Mesenchymal stem cell (in vitro differentiated cells and primary cell): ENCODE measurements around the gene RBPJL.

Experiments
- DNase-seq: peaks from one replicate; pipeline ENCODE4 v3.0.0-alpha.2; 2013
- H2AFZ ChIP-seq: one replicate; pipeline ENCODE4 v1.6.1; 2013; ENCODE audit warnings: low read depth, mild to moderate bottlenecking, control low read depth, inconsistent platforms, low read length, moderate library complexity
- H2AK5ac ChIP-seq: 2 replicates; pipeline ENCODE4 v1.6.1; 2013; ENCODE audit warnings: low read length, moderate library complexity, mild to moderate bottlenecking, inconsistent platforms; ENCODE audit not compliant: severe bottlenecking
- H2BK120ac ChIP-seq: one replicate; pipeline ENCODE4 v1.6.1; 2013; ENCODE audit warnings: low read depth, mild to moderate bottlenecking, inconsistent platforms, low read length, moderate library complexity
- H2BK12ac ChIP-seq, 2 experiments: one replicate each; pipeline ENCODE4 v1.6.1; 2013; ENCODE audit warnings: inconsistent platforms in 2 of 2, low read length in 2 of 2, mild to moderate bottlenecking in 2 of 2, moderate library complexity in 2 of 2, control low read depth in 1 of 2
- H2BK15ac ChIP-seq: one replicate; pipeline ENCODE4 v1.6.1; 2013; ENCODE audit warnings: mild to moderate bottlenecking, low read depth, inconsistent platforms; ENCODE audit not compliant: poor library complexity, severe bottlenecking
- H2BK5ac ChIP-seq: 2 replicates; pipeline ENCODE4 v1.6.1; 2013; ENCODE audit warnings: low read depth, mild to moderate bottlenecking, low read length, control low read depth, inconsistent platforms; ENCODE audit not compliant: poor library complexity, severe bottlenecking
- H3K14ac ChIP-seq, 2 experiments: one replicate each; pipeline ENCODE4 v1.6.1; 2013; ENCODE audit warnings: inconsistent platforms in 2 of 2, low read length in 2 of 2, control low read depth in 1 of 2, mild to moderate bottlenecking in 1 of 2, moderate library complexity in 1 of 2
- H3K18ac ChIP-seq, 2 experiments: one replicate each; pipeline ENCODE4 v1.6.1; 2013; ENCODE audit warnings: inconsistent platforms in 2 of 2, low read length in 2 of 2, control low read depth in 1 of 2, low read depth in 1 of 2, mild to moderate bottlenecking in 1 of 2
- H3K23ac ChIP-seq, 2 experiments: one replicate each; pipeline ENCODE4 v1.6.1; 2013; ENCODE audit warnings: inconsistent platforms in 2 of 2, low read length in 2 of 2, mild to moderate bottlenecking in 2 of 2, moderate library complexity in 2 of 2, control low read depth in 1 of 2
- H3K27ac ChIP-seq: 2 replicates; pipeline ENCODE4 v1.5.1; 2013; ENCODE audit warnings: mild to moderate bottlenecking, moderate library complexity, low read length, control low read depth, inconsistent platforms; ENCODE audit not compliant: poor library complexity, severe bottlenecking
- H3K27me3 ChIP-seq, 2 experiments: 2 replicates each; pipeline versions ENCODE4 v1.6.1 to v1.7.0; 2013; ENCODE audit warnings: low read length in 2 of 2, mild to moderate bottlenecking in 2 of 2, moderate library complexity in 2 of 2, control low read depth in 1 of 2, inconsistent platforms in 1 of 2; ENCODE audit not compliant: control insufficient read depth in 1 of 2, insufficient read depth in 1 of 2
- H3K36me3 ChIP-seq, 2 experiments: 2 replicates each; pipeline versions ENCODE4 v1.6.1 to v1.7.0; 2013; ENCODE audit warnings: low read length in 2 of 2, control low read depth in 1 of 2, inconsistent platforms in 1 of 2, low read depth in 1 of 2, mild to moderate bottlenecking in 1 of 2; ENCODE audit not compliant: insufficient read depth in 2 of 2, control insufficient read depth in 1 of 2
- H3K4ac ChIP-seq, 2 experiments: one replicate each; pipeline ENCODE4 v1.6.1; 2013; ENCODE audit warnings: inconsistent platforms in 2 of 2, low read length in 2 of 2, mild to moderate bottlenecking in 2 of 2, moderate library complexity in 2 of 2, control low read depth in 1 of 2, low read depth in 1 of 2
- H3K4me1 ChIP-seq: 2 replicates; pipeline ENCODE4 v1.6.1; 2013; ENCODE audit warnings: low read depth, low read length, control low read depth; ENCODE audit not compliant: control insufficient read depth, insufficient read depth
- H3K4me2 ChIP-seq: 2 replicates; pipeline ENCODE4 v1.6.1; 2013; ENCODE audit warnings: low read length, mild to moderate bottlenecking, inconsistent platforms; ENCODE audit not compliant: poor library complexity, severe bottlenecking
- H3K4me3 ChIP-seq, 2 experiments: 2 replicates each; pipeline versions ENCODE4 v1.5.1 to v1.7.0; 2013; ENCODE audit warnings: low read length in 2 of 2, mild to moderate bottlenecking in 2 of 2, control low read depth in 1 of 2, low read depth in 1 of 2; ENCODE audit not compliant: insufficient read depth in 1 of 2
- H3K79me1 ChIP-seq: replicated peaks from 2 replicates; pipeline ENCODE4 v1.6.1; 2013; ENCODE audit warnings: mild to moderate bottlenecking, control low read depth, low read length, inconsistent platforms; ENCODE audit not compliant: poor library complexity, severe bottlenecking
- H3K9ac ChIP-seq: 2 replicates; pipeline ENCODE4 v1.7.0; 2013; ENCODE audit warnings: mild to moderate bottlenecking, low read length, moderate library complexity
- H3K9me3 ChIP-seq: 2 replicates; pipeline ENCODE4 v1.7.0; 2013; ENCODE audit warnings: mild to moderate bottlenecking, low read length; ENCODE audit not compliant: control insufficient read depth
- H4K8ac ChIP-seq: one replicate; pipeline ENCODE4 v1.6.1; 2013; ENCODE audit warnings: inconsistent platforms, mild to moderate bottlenecking, low read length, moderate library complexity
- H4K91ac ChIP-seq: one replicate; pipeline ENCODE4 v1.6.1; 2013; ENCODE audit warnings: mild to moderate bottlenecking, low read length, inconsistent platforms
- WGBS: methylation state at CpG from one replicate; pipeline ENCODE4 v1.1.7; 2013; ENCODE audit warnings: mixed read lengths; 5-methylcytosine and 5-hydroxymethylcytosine counted together

Gene RBPJL

GRCh38 chr20:45304464-45304999 is 2.1 kb upstream of the RBPJL start:
- Histone ChIP-seq H3K36me3 (peaks cover 0 to 5% of the 10 kb centered on the region in 2 experiments), H3K23ac (no peak overlapping the region), H2AFZ (no peak overlapping the region), H3K14ac (no peak overlapping the region), H2AK5ac (no peak overlapping the region), H3K9me3 (no peaks in the 10 kb centered on the region), H3K18ac (no peak overlapping the region), H3K4me3 (no peak overlapping the region), H4K8ac (no peak overlapping the region), H3K27ac (no peak overlapping the region), H3K4ac (no peak overlapping the region), H2BK15ac (no peak overlapping the region), H3K4me2 (no peak overlapping the region), H3K4me1 (peaks cover 3% of the 10 kb centered on the region), H2BK120ac (no peak overlapping the region), H3K9ac (no peak overlapping the region), H4K91ac (no peak overlapping the region), H2BK12ac (no peak overlapping the region), H3K79me1 (no peaks in the 10 kb centered on the region), H3K27me3 (peaks cover 0 to 56% of the 10 kb centered on the region in 2 experiments), H2BK5ac (no peak overlapping the region)
- WGBS = 98% methylated on average over 43 of the region's 43 CpGs
- no peak for DNase-seq

DNA sequence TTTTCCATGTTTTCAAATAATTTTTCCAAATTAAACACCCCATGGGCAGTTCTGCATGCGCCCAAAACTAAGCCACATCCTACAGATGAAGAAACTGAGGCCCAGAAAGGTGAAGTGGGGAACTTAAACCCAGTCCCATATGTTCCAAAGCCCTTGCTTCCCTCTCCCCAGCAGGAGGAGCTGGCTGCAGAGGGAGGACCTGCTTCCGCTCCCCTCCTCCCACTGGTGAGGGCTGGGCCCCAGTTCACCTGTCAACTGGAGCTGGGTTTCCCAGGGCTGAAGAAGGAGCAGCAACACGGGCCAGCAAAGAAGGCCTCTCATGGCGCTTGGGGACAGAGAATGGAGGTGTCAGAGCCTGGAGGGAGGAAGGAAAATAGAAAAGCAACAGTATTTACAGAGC is 1.4 kb upstream of the RBPJL start:
- H3K27ac ChIP-seq = no peak overlapping the region
- H3K27me3 ChIP-seq = peaks cover 0 to 60% of the 10 kb centered on the region in 2 experiments
- H2BK120ac ChIP-seq = no peak overlapping the region
- H3K4me2 ChIP-seq = no peak overlapping the region
- no peak overlapping the region for H3K4me3 ChIP-seq
- H3K36me3 ChIP-seq = peaks cover 0 to 5% of the 10 kb centered on the region in 2 experiments
- no peak overlapping the region for H2BK5ac ChIP-seq
- H3K14ac ChIP-seq = no peak overlapping the region
- H2BK15ac ChIP-seq = no peak overlapping the region
- no peak overlapping the region for H3K9ac ChIP-seq
- H3K23ac ChIP-seq = no peak overlapping the region
- no peak for DNase-seq
- no peak overlapping the region for H4K8ac ChIP-seq
- WGBS = 88% methylated on average over 4 of the region's 4 CpGs
- no peak overlapping the region for H2AK5ac ChIP-seq
- no peak overlapping the region for H2AFZ ChIP-seq
- no peak overlapping the region for H4K91ac ChIP-seq
- no peaks in the 10 kb centered on the region for H3K79me1 ChIP-seq
- no peak overlapping the region for H2BK12ac ChIP-seq
- H3K18ac ChIP-seq = no peak overlapping the region
- H3K9me3 ChIP-seq = no peaks in the 10 kb centered on the region
- H3K4ac ChIP-seq = no peak overlapping the region
- peaks cover 3% of the 10 kb centered on the region for H3K4me1 ChIP-seq

- Histone ChIP-seq H3K9ac (no peak overlapping the region), H4K8ac (no peak overlapping the region), H2BK12ac (no peak overlapping the region), H3K14ac (no peak overlapping the region), H4K91ac (no peak overlapping the region), H3K9me3 (no peaks in the 10 kb centered on the region), H2BK120ac (no peak overlapping the region), H3K27ac (no peak overlapping the region), H3K4me1 (peaks cover 7% of the 10 kb centered on the region), H3K36me3 (peaks cover 0 to 5% of the 10 kb centered on the region in 2 experiments), H3K4me2 (no peak overlapping the region), H3K79me1 (no peaks in the 10 kb centered on the region), H2AFZ (no peak overlapping the region), H2BK15ac (no peak overlapping the region), H3K18ac (no peak overlapping the region), H3K27me3 (peaks cover 0 to 66% of the 10 kb centered on the region in 2 experiments), H2AK5ac (no peak overlapping the region), H3K23ac (no peak overlapping the region), H3K4ac (no peak overlapping the region), H3K4me3 (no peak overlapping the region), H2BK5ac (no peak overlapping the region)
- WGBS = 71% methylated on average over 15 of the region's 16 CpGs
- DNase-seq = no peak
Measured at GRCh38 chr20:45307076-45307640, 518 bp downstream of the RBPJL start.

DNA sequence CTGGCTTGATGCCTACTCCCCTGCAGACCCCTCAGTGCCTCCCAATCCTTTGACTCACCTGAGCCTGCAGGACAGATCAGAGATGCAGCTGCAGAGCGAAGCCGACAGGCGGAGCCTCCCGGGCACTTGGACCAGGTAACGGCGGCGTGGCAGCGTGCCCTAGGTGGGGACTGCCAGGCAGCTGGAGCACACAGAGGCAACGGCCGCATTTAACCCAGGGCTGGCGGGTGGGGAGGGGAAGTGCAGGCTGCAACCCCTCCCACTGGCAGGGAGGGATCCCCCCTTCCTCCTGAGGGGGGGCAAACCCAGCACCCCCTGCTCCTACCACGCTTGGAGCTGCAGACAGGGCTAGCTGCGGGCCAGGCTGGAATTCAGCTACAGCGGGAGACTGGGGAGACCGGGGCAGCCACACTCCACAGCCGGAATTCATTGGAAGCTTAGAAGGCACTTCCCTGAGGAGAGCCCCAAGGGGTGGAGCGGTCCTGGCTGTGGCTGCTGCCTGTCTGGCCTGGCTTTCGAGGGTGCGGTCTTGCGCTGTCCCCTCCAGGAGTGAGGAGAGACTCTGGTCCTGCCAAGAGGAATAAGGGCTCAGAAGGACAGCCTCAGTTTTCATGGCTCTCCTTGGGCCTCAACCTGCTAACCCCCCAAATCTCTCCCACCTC is 1.6 kb downstream of the RBPJL start, which contains the start of gene MATN4:
MATN4 (minus strand) TSS at position 183 of the 662 bp plus-strand sequence. CDS start 2,717 bp downstream, outside the sequence.
- Histone ChIP-seq H4K8ac (no peak within 1 kb of the TSS), H3K9me3 (no peaks in the 10 kb centered on the region), H3K14ac (no peak within 1 kb of the TSS), H3K9ac (no peak within 1 kb of the TSS), H4K91ac (no peak within 1 kb of the TSS), H2BK15ac (no peak within 1 kb of the TSS), H3K4me1 (peaks cover 7% of the 10 kb centered on the region), H3K27ac (no peak within 1 kb of the TSS), H2AK5ac (no peak within 1 kb of the TSS), H3K4me3 (no peak within 1 kb of the TSS), H3K4me2 (no peak within 1 kb of the TSS), H3K36me3 (peaks cover 0 to 5% of the 10 kb centered on the region in 2 experiments), H2BK5ac (no peak within 1 kb of the TSS), H3K23ac (no peak within 1 kb of the TSS), H3K79me1 (no peaks in the 10 kb centered on the region), H3K27me3 (peaks cover 0 to 74% of the 10 kb centered on the region in 2 experiments), H2BK12ac (no peak within 1 kb of the TSS), H3K18ac (no peak within 1 kb of the TSS), H2BK120ac (no peak within 1 kb of the TSS), H2AFZ (no peak within 1 kb of the TSS), H3K4ac (no peak within 1 kb of the TSS)
- WGBS = 53% methylated on average over 20 of the region's 20 CpGs
- no peak for DNase-seq
